Hepatocyte (in vitro differentiated cells): ENCODE measurements around the gene DUOXA1.

ENCODE experiments used
- EZH2 ChIP-seq: fragments of 200-600 bp; sonication (generic); IDR thresholded peaks from 2 replicates; pipeline ENCODE4 v1.6.1; 2016; ENCODE audit warnings: antibody characterized with exemption, mild to moderate bottlenecking, borderline replicate concordance
- EZH2phosphoT487 ChIP-seq: fragments of 200-600 bp; sonication (generic); IDR thresholded peaks from one replicate; pipeline ENCODE4 v1.6.1; 2018; ENCODE audit warnings: antibody characterized with exemption, mild to moderate bottlenecking, low read depth, moderate library complexity; ENCODE audit not compliant: unreplicated experiment, severe bottlenecking
- TF ChIP-seq, protein P1 (sequence below): fragments of 200-600 bp; sonication (generic); IDR thresholded peaks from 2 replicates; pipeline ENCODE4 v1.5.1; 2016; ENCODE audit warnings: antibody characterized with exemption, mild to moderate bottlenecking; ENCODE audit not compliant: poor library complexity

DNA sequence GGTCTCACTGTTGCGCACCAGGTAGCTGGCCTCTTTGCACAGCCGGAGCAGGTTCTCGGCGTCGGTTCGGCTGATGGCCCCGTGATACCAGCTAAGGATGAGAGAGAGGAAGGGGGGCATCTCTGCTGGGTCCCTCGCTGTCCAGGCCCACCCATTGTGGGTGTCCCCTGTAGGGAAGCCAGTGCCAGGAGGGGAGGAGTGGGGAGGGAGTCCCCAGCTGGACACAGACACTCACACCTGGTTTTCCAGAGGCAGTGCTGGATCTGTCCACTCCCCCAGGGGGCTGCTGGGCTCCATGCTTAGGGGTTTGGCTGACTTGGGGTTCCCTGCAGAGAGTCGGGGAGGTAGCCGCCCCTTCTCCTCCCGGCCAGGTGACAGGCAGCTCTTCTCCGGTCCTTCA lies 42.2 kb upstream of the DUOXA1 start:
- TF ChIP-seq, protein P1, sequence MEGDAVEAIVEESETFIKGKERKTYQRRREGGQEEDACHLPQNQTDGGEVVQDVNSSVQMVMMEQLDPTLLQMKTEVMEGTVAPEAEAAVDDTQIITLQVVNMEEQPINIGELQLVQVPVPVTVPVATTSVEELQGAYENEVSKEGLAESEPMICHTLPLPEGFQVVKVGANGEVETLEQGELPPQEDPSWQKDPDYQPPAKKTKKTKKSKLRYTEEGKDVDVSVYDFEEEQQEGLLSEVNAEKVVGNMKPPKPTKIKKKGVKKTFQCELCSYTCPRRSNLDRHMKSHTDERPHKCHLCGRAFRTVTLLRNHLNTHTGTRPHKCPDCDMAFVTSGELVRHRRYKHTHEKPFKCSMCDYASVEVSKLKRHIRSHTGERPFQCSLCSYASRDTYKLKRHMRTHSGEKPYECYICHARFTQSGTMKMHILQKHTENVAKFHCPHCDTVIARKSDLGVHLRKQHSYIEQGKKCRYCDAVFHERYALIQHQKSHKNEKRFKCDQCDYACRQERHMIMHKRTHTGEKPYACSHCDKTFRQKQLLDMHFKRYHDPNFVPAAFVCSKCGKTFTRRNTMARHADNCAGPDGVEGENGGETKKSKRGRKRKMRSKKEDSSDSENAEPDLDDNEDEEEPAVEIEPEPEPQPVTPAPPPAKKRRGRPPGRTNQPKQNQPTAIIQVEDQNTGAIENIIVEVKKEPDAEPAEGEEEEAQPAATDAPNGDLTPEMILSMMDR: no peak
- TF ChIP-seq EZH2phosphoT487 (no peak), EZH2 (no peak)
